ENCODE measurements around the gene ZNF143.
"Not testable (repeated sequence)": the region's sequence is repeated elsewhere in the genome, so short reads cannot be mapped to it uniquely, and the experiment has no call there.

The ZNF143 gene

DNA sequence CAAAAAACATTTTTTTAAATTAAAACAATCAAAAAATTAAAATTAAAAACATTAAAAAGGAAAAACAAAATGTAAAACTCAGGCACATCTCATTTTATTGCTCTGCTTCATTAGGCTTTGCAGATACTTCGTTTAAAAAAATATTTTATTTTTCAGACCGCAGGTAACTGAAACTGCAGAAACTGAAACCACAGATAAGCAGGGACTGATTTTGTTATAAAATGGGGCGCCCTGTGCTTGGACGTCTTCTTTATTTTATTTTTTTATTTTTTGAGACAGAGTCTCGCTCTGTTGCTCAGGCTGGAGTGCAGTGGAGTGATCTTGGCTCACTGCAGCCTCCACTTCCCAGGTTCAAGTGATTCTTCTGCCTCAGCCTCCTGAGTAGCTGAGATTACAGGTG is 88.4 kb downstream of the ZNF143 start:
- H3K36me3 ChIP-seq (ENCODE audit: insufficient read depth, low read length); H3K4me1 ChIP-seq (ENCODE audit: control insufficient read depth, insufficient read depth, low read length, unreplicated experiment); H3K79me2 ChIP-seq (ENCODE audit: control insufficient read depth, insufficient read depth, low read length, unreplicated experiment); H2AFZ ChIP-seq (ENCODE audit: low read length, unreplicated experiment); H3K27ac ChIP-seq (ENCODE audit: low read depth, low read length); H3K4me3 ChIP-seq (ENCODE audit: low read depth, low read length); H3K27me3 ChIP-seq (ENCODE audit: insufficient read depth, low read length): not testable (repeated sequence)

DNA sequence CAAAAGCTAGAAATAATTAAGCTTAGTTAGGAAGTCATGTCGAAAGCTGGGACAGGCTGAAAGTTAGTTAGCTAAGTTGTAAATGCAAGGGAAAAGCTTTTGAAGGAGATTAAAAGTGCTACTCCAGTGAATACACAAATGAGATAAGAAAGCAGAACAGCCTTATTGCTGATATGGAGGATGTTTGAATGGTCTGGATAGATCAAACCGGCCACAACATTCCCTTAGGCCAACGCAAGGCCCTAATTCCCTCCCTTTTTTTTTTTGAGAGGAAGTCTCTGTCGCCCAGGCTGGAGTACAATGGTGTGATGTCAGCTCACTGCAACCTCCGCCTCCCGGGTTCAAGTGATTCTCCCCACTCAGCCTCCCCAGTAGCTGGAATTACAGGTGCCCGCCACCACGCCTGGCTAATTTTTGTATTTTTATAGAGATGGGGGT is 89.4 kb downstream of the ZNF143 start:
- Histone ChIP-seq H3K79me2 (ENCODE audit: control insufficient read depth, insufficient read depth, low read length, unreplicated experiment) (no peaks in the 10 kb centered on the region), H3K27me3 (ENCODE audit: insufficient read depth, low read length) (no peaks in the 10 kb centered on the region), H3K27ac (ENCODE audit: low read depth, low read length) (no peak overlapping the region), H3K36me3 (ENCODE audit: insufficient read depth, low read length) (no peaks in the 10 kb centered on the region), H3K4me1 (ENCODE audit: control insufficient read depth, insufficient read depth, low read length, unreplicated experiment) (no peaks in the 10 kb centered on the region), H2AFZ (ENCODE audit: low read length, unreplicated experiment) (no peak overlapping the region), H3K4me3 (ENCODE audit: low read depth, low read length) (no peak overlapping the region)

DNA sequence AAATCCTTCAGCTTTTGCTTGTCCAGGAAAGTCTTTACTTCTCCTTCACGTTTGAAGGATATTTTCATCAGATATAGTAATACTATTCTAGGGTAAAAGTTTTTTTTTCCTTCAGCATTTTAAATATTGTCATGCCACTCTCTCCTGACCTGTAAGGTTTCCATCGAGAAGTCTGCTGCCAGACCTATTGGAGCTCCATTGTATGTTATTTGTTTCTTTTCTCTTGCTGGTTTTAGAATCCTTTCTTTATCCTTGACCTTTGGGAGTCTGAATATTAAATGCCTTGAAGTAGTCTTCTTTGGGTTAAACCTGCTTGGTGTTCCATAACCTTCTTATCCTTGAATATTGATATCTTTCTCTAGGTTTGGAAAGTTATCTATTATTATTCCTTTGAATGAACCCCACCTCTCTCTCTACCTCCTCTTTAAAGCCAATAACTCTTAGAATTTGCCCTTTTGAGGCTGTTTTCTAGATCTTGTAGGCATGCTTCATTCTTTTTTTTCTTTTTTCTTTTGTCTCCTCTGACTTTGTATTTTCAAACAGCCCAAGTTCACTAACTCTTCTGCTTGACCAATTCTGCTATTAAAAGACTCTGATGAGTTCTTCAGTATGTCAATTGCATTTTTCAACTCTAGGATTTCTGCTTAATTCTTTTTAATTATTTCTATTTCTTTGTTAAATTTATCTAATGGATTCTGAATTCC is 100.6 kb downstream of the ZNF143 start:
- H3K27ac ChIP-seq (ENCODE audit: low read depth, low read length) = no peak overlapping the region
- no peaks in the 10 kb centered on the region for H3K79me2 ChIP-seq (ENCODE audit: control insufficient read depth, insufficient read depth, low read length, unreplicated experiment)
- no peak overlapping the region for H2AFZ ChIP-seq (ENCODE audit: low read length, unreplicated experiment)
- H3K4me1 ChIP-seq (ENCODE audit: control insufficient read depth, insufficient read depth, low read length, unreplicated experiment) = peaks cover 13% of the 10 kb centered on the region
- H3K36me3 ChIP-seq (ENCODE audit: insufficient read depth, low read length) = no peaks in the 10 kb centered on the region
- H3K4me3 ChIP-seq (ENCODE audit: low read depth, low read length) = no peak overlapping the region
- no peaks in the 10 kb centered on the region for H3K27me3 ChIP-seq (ENCODE audit: insufficient read depth, low read length)

DNA sequence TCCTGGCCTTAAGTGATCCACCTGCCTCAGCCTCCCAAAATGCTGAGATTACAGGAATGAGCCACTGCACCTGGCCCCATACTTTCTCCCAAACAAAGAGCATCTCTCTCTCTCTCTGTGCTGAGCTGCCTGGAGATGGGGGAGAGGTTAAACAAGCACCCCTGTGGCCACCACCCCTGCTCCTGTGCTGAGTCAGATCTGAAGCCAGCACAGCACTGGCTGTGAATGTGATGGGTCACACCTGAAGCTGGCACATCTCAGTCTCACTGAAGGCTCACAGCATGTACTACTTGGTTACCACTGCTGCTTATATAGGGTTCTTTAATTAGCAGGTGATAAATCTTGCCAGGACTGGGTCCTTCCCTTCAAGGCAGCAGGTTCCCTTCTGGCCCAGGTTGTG is 101.9 kb downstream of the ZNF143 start:
- Histone ChIP-seq H3K27ac (ENCODE audit: low read depth, low read length) (no peak overlapping the region), H3K27me3 (ENCODE audit: insufficient read depth, low read length) (no peaks in the 10 kb centered on the region), H3K79me2 (ENCODE audit: control insufficient read depth, insufficient read depth, low read length, unreplicated experiment) (no peaks in the 10 kb centered on the region), H3K36me3 (ENCODE audit: insufficient read depth, low read length) (no peaks in the 10 kb centered on the region), H2AFZ (ENCODE audit: low read length, unreplicated experiment) (no peak overlapping the region), H3K4me3 (ENCODE audit: low read depth, low read length) (no peak overlapping the region), H3K4me1 (ENCODE audit: control insufficient read depth, insufficient read depth, low read length, unreplicated experiment) (peaks cover 23% of the 10 kb centered on the region)

DNA sequence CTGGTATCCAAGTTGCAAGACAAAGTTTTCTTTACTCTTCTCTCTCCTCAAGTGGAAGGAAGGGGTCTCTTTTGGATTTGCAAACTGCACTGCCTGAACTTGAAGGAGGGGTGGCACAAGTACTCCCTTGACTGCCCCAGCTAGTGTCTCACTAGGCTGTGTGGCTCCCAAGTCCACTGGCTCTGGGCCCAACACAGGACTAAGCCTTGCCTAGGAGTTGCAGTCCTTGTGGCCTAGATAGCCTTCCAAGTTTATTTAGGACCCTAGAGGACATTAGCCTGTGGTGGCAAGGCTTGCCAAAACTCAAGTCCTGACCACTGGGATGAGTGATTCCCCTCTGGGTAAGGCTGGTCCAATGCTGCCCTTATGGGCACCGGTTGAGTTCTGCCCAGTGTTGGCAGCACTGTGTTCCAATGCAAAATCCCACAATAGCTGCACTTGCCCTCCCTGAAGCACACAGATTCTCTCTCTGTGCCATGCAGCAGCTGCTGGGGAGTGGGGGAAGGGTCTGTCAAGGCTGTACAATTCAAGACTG is 102.5 kb downstream of the ZNF143 start:
- Histone ChIP-seq H3K27ac (ENCODE audit: low read depth, low read length) (no peak overlapping the region), H3K79me2 (ENCODE audit: control insufficient read depth, insufficient read depth, low read length, unreplicated experiment) (no peaks in the 10 kb centered on the region), H3K27me3 (ENCODE audit: insufficient read depth, low read length) (no peaks in the 10 kb centered on the region), H3K4me3 (ENCODE audit: low read depth, low read length) (no peak overlapping the region), H3K4me1 (ENCODE audit: control insufficient read depth, insufficient read depth, low read length, unreplicated experiment) (peaks cover 26% of the 10 kb centered on the region), H3K36me3 (ENCODE audit: insufficient read depth, low read length) (no peaks in the 10 kb centered on the region), H2AFZ (ENCODE audit: low read length, unreplicated experiment) (no peak overlapping the region)

DNA sequence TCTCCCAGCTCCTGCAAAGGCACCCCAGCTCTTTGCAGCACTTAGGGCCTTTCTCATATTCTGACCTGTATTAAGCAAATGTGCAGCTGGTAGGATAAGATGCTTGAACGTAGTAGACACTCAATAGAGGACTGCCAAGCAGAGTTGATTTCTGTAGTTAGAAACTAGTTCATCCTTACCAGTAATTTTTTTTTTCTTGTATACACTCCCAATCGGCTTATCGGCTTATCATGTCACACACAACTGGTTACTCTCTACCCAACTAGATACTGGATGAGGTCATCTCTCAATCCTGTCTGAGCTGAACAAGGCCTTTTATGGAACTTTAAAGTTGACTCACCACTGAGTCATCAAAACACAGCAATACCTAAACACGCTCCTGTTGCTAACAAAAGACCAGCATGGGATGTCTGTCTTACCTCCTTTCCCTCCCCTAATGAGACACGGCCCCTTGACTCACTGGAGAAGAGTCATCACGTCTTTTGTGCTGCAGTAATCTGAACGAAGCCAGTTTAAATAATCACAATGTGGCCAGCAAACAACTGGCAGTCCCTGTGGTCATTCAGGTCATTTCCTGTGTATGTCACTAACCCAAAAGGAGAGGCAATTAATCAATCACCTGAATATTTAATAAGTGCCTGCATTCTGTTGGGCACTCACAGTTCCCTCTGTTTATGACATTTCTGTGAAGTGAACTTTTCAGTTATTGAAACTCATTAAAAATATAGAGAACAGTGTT is 105.2 kb downstream of the ZNF143 start:
- H3K36me3 ChIP-seq (ENCODE audit: insufficient read depth, low read length) = no peaks in the 10 kb centered on the region
- H3K27ac ChIP-seq (ENCODE audit: low read depth, low read length) = peak overlapping the region; percentile 100
- H3K79me2 ChIP-seq (ENCODE audit: control insufficient read depth, insufficient read depth, low read length, unreplicated experiment) = no peaks in the 10 kb centered on the region
- H3K27me3 ChIP-seq (ENCODE audit: insufficient read depth, low read length) = no peaks in the 10 kb centered on the region
- peaks cover 40% of the 10 kb centered on the region for H3K4me1 ChIP-seq (ENCODE audit: control insufficient read depth, insufficient read depth, low read length, unreplicated experiment)
- peak overlapping the region; percentile 27 for H3K4me3 ChIP-seq (ENCODE audit: low read depth, low read length)
- H2AFZ ChIP-seq (ENCODE audit: low read length, unreplicated experiment) = peak overlapping the region; percentile 7

DNA sequence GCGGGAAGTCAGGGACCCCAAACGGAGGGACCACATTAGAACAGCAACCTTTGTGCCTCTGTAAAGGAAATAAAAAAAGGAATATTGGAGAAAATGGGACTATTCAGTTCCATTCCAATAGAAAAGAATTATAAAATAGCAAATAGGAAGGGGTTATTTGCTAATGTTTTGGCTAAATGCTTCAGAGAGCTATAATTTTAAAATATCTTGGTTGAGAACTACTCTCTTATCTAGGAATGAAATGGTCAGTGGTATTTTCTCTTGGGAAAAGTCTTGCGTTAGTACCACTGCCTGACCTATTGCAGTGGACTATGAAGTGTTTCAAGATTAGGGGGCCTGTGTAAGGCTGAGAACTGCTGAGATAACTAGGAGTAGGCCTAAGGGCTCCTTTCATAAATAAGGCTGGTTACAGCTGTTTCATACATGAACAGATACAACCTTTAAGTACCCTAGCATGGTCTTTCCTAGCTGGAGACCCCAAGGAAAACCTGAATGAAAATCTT is 105.8 kb downstream of the ZNF143 start:
- H2AFZ ChIP-seq (ENCODE audit: low read length, unreplicated experiment) = no peak overlapping the region
- H3K27ac ChIP-seq (ENCODE audit: low read depth, low read length) = peak overlapping the region; percentile 100
- H3K79me2 ChIP-seq (ENCODE audit: control insufficient read depth, insufficient read depth, low read length, unreplicated experiment) = no peaks in the 10 kb centered on the region
- no peaks in the 10 kb centered on the region for H3K27me3 ChIP-seq (ENCODE audit: insufficient read depth, low read length)
- H3K4me3 ChIP-seq (ENCODE audit: low read depth, low read length) = peak overlapping the region; percentile 12; the same call in 1 of the 2 replicates
- H3K4me1 ChIP-seq (ENCODE audit: control insufficient read depth, insufficient read depth, low read length, unreplicated experiment) = peaks cover 40% of the 10 kb centered on the region
- no peaks in the 10 kb centered on the region for H3K36me3 ChIP-seq (ENCODE audit: insufficient read depth, low read length)

DNA sequence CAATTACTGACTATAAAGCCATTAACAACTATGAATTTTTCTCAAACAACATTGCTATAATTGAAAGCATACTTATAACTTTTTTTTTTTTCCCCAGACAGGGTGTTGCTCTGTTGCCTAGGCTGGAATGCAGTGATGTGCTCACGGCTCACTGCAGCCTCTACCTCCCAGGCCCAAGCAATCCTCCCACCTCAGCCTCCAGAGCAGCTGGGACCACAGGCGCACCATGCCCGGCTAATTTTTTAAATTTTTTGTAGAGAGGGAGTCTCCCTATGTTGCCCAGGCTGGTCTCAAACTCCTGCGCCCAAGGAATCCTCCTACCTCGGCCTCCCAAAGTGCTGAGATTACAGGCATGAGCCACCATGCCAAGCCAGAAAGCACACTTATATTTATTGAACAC is 106.6 kb downstream of the ZNF143 start:
- H3K4me1 ChIP-seq (ENCODE audit: control insufficient read depth, insufficient read depth, low read length, unreplicated experiment) = peaks cover 45% of the 10 kb centered on the region
- no peak overlapping the region for H3K4me3 ChIP-seq (ENCODE audit: low read depth, low read length)
- H3K27ac ChIP-seq (ENCODE audit: low read depth, low read length) = peak overlapping the region; percentile 100
- no peaks in the 10 kb centered on the region for H3K36me3 ChIP-seq (ENCODE audit: insufficient read depth, low read length)
- no peaks in the 10 kb centered on the region for H3K27me3 ChIP-seq (ENCODE audit: insufficient read depth, low read length)
- H2AFZ ChIP-seq (ENCODE audit: low read length, unreplicated experiment) = no peak overlapping the region
- H3K79me2 ChIP-seq (ENCODE audit: control insufficient read depth, insufficient read depth, low read length, unreplicated experiment) = no peaks in the 10 kb centered on the region

DNA sequence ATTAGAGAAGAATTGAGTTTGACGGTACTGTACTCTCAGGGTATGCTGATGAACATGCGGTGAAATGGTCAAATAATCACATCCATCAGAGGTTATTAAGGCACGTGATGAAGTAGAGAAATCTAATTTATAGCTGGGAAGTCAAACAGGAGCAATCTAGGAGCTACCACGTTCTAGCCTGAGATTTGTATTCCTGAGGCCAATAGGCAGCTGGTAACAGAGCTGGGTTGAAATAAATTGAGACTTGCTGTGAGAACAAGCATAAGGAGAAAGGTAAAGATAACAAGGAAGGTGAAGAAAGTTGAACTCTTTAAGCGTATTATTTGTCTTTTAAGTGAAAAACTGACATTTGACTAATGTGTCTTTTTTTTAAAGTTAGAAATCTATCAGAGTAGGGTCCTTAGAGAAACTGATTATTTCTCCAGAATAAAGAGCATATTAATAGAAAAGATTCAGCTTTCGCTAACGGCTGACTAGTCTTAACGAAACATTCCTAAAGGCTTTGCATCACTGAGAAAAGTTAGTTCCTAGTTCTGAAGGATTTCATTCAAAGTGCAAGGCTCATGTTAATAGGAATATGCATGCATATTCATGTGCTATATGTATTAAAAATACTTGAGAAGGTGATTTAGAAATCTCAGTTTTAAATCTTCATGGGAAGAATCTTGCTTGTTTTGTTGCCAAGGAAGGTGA is 107.5 kb downstream of the ZNF143 start:
- H3K4me3 ChIP-seq (ENCODE audit: low read depth, low read length) = 0 out of 2 replicates have a peak overlapping the region, but pooled peaks have one; percentile 56
- H3K36me3 ChIP-seq (ENCODE audit: insufficient read depth, low read length) = no peaks in the 10 kb centered on the region
- H3K4me1 ChIP-seq (ENCODE audit: control insufficient read depth, insufficient read depth, low read length, unreplicated experiment) = peaks cover 45% of the 10 kb centered on the region
- H3K79me2 ChIP-seq (ENCODE audit: control insufficient read depth, insufficient read depth, low read length, unreplicated experiment) = no peaks in the 10 kb centered on the region
- no peak overlapping the region for H2AFZ ChIP-seq (ENCODE audit: low read length, unreplicated experiment)
- no peaks in the 10 kb centered on the region for H3K27me3 ChIP-seq (ENCODE audit: insufficient read depth, low read length)
- H3K27ac ChIP-seq (ENCODE audit: low read depth, low read length) = peak overlapping the region; percentile 100

DNA sequence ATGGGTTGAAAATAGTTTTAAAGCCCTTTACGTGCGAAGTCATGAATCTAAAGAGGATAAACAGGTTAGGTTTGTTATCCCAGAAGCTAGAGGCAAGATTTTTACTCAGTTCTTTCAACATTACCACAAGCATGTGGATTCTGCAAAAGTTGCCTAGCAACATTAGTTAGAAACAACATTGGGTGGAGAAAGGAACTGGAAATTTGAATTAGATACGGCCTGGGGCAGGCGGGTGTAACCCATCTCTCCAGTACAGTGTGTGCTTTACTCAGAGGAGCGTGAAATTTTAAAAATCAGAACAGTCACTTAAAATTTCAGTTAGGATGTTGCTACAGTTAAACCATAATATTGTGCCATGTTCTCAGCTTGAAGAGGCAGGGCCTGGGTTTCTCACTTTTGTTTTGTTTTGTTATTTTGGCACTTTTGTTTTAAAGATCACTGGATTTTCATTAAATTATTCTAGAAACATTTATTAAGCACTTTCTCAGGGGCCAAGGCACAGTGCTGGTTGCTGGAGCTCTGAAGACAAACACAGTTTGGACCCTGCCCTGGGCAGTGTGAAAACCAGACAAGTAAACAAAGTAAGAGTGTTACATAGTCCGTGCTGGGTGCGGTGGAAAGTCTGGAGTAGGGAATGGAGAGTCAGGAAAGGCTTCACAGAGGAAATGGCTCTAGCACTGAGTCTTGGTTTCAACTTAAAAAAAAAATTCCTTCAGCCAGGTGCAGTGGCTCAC is 108.2 kb downstream of the ZNF143 start:
- H3K4me3 ChIP-seq (ENCODE audit: low read depth, low read length) = peak overlapping the region; percentile 56
- peaks cover 5% of the 10 kb centered on the region for H3K79me2 ChIP-seq (ENCODE audit: control insufficient read depth, insufficient read depth, low read length, unreplicated experiment)
- peak overlapping the region; percentile 100 for H3K27ac ChIP-seq (ENCODE audit: low read depth, low read length)
- peaks cover 45% of the 10 kb centered on the region for H3K4me1 ChIP-seq (ENCODE audit: control insufficient read depth, insufficient read depth, low read length, unreplicated experiment)
- no peaks in the 10 kb centered on the region for H3K36me3 ChIP-seq (ENCODE audit: insufficient read depth, low read length)
- H3K27me3 ChIP-seq (ENCODE audit: insufficient read depth, low read length) = no peaks in the 10 kb centered on the region
- H2AFZ ChIP-seq (ENCODE audit: low read length, unreplicated experiment) = no peak overlapping the region

Measured in ACC112 (cell line).